H4 (cell line): ENCODE measurements around the gene HMX1. TPM values are rescaled to one million over a fixed set of nuclear protein-coding genes. Genes with fewer than 3 reads are reported as not detected.

Experiments
- DNase-seq: peaks from one replicate; pipeline ENCODE4 v3.0.0-alpha.2; 2015; ENCODE audit warnings: low spot score
- total RNA-seq: library from RNA; depleted of rRNA; stranded (reverse); fragments of >200 nt; shearing (Covaris generic); gene quantifications from 2 replicates; pipeline ENCODE4 v1.2.3, GENCODE V29; 2014

The HMX1 gene
- total RNA-seq, 1 experiment from 2014 or later = 5.1 TPM

DNA sequence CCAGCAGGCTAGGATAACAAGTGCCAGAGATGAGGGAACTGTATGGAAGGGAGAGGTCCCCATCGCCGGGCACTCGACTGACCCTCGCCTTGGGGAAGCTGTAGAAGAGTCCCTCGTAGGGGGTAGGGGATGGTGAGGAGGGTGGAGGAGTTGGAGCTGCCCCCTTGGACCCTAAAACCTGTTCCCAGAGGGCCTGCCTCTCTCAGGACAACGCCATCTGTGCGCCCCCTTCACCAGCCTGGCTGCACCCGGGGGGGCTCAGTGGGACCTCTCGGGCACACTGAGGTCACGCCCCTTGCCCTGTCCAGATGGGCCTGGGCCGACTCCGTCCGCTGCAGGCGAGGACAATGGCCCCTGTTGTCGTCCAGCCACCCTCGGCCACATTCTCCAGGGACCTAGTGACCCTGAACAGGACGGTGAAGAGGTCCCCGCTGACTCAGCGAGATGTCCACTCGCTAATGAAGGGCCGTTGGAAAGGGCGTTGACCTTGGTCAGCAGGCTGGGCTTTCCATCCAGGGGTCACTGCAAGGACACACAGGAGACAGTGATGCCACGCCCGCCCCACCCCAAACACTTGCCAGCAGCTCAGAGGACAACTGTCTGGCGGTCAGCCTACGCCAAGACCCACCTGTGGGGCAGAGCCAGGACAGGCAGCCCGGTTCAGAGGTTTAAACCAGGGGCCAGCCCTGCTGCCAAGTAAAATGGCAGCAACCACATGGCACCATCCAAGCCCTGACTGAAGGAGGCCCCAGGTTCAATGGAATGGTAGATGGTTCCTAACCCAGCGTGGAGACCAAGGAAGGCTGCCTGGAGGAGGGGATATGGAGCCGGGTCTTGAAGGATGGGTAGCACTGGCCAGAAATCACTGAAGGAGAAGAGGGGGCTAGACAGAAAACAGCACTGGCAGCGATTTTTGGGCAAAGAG is 51.2 kb downstream of the HMX1 start:
- DNase-seq = no peak

DNA sequence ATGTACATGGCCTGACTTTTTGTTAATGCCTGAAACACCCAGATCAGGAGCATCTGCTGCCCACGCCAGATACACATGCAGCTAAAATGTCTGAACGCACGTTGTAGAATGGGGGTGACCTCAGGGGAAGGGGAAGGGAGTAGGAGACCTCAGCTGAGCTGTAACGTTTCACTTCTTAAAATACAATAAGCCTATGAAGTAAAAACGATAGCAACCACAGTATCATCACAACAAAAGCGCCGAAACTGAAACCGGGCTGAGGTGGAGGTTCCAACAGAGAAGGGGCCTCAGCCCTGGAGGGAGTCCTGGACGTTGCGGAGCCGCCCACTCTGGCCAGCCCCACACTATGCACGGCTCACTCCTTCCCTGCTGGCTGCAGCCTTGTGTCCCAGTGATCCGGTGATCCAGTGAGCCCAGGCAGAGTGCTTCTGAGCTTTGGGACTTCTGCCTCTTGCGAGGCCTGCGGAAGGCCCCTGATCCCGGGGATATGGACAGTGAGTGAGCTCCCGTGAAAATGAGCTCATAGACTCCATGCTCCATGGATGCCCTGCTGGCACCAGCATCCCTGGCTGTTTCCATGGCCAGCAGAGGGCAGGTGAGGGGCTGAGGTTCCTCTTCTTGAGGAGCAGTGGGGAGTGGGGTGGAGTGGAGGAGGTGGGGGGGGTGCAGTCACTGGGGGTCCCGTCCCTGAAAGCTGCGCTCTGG is 52.0 kb downstream of the HMX1 start:
- no peak for DNase-seq

DNA sequence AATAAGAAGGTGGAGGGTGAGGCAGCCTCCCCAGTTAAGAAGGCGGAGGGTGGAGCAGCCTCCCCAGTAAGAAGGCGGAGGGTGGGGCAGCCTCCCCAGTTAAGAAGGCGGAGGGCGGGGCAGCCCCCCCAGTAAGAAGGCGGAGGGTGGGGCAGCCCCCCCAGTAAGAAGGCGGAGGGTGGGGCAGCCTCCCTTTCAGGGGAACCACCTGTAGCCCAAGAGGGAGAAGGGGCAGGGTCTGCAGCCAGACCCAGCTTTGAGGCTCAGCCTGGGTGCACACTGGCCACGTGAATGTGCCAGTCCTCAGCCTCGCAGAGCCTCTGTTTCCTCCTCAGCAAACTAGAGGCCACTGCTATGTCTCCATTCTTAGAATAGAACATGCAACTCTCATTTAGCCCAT is 52.6 kb downstream of the HMX1 start:
- no peak for DNase-seq

DNA sequence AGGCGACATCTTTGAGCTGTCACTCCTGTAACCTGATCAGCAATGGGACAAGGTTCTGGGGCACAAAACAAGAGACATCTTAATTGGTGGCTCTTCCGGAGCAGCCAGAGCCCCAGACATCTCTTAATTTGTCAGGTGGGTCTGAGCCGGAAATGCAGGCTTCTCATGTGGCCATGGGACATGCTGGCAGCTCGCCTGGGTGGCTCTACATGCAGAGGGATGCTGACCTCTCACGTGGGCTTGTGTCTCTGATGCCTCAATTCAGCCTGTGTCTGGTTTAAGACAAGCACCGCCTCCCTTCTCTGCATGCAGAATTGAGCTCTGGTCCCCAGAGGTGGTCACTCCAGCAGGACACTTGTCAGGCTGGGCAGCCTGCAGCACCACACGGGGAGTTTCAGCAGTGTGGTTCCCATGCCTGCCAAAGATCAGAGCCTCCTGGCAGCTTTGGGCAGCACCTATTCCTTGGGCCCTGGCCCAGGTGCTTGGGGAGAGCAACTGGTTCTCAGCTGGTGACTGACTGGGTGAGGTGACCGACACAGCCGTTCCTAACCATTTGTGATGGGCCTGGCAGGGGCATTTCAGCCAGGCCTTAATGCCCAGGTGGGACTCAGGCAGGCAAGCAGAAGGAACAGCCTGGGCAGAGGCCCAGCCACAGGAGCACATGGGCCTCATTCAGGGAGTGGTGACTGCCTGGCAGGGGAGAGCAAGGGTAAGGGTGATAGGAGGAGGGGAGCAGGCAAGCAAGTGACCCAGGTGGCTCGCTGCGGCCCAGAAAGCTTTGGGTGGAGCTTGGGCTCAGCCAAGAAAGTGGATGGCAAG is 53.4 kb downstream of the HMX1 start:
- DNase-seq = no peak

DNA sequence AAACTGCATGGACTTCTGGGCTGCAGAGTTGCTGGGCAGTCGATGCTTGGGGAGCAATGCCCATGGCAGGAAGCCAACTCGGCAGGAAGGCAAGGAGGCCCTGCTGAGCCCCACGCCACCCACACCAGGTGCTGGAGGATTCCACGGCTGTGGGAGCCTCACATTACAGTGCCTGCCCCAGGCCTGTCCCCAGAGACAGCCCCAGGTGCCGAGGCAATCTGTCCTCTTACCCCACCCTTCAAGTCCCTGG is 53.9 kb downstream of the HMX1 start:
- DNase-seq = no peak

DNA sequence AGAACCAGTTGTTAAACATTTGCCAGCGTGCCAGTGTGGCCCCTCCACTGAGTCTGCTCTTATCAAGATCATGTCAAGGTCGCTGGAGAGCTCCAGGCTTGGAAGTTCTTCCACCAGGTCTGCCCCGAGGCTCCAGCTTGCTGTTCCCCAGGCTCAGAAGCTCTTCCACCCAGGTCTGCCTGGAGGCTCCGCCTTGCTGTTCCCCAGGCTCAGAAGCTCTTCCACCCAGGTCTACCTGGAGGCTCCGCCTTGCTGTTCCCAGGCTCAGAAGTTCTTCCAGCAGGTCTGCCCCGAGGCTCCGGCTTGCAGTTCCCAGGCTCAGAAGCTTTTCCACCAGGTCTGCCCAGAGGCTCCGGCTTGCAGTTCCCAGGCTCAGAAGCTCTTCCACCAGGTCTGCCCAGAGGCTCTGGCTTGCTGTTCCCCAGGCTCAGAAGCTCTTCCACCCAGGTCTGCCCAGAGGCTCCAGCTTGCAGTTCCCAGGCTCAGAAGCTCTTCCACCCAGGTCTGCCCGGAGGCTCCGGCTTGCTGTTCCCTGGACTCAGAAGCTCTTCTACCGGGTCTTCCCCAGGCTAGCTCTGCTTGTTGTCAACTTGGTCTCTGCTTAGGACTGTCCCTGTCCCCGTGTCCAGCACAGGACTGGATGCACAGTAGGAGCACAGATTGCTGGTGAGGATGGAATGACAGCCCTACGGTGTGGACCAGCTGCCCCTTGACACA is 54.4 kb downstream of the HMX1 start:
- DNase-seq = no peak
